K562 (cell line): Measurements from ENCODE around the gene PNCK.

ENCODE experiments used
- ATF2 ChIP-seq: sonication (generic); formaldehyde crosslinking; IDR thresholded peaks from 2 replicates; pipeline ENCODE4 v1.8.1; 2022; ENCODE audit warnings: missing genetic modification reagents
- CTCF ChIP-seq, 3 experiments: IDR thresholded peaks in 2 of 3; conservative IDR thresholded peaks in 1 of 3; 2 replicates each; pipeline ENCODE4 v1.5.1; 2011 to 2012; ENCODE audit warnings: low read length in 3 of 3, mild to moderate bottlenecking in 3 of 3, control low read depth in 2 of 3, improper control_type of control experiment in 1 of 3, inconsistent platforms in 1 of 3, low read depth in 1 of 3, mixed read lengths in 1 of 3, moderate library complexity in 1 of 3; ENCODE audit not compliant: insufficient read depth in 2 of 3
- E2F8 ChIP-seq: fragments of 450-650 bp; IDR thresholded peaks from 2 replicates; pipeline ENCODE4 v1.7.1; 2018; ENCODE audit warnings: mild to moderate bottlenecking, low read depth; ENCODE audit not compliant: partially characterized antibody
- ELF1 ChIP-seq: fragments of 200-800 bp; sonication (Bioruptor generic); IDR thresholded peaks from 2 replicates; pipeline ENCODE4 v1.6.1; 2016; ENCODE audit warnings: missing genetic modification characterization, missing compliant biosample characterization
- KDM1A ChIP-seq, 2 experiments: fragments of 450-650 bp; IDR thresholded peaks; 2 replicates each; pipeline ENCODE4 v1.6.1; 2016; ENCODE audit warnings: mild to moderate bottlenecking in 2 of 2
- POLR2A ChIP-seq: fragments of 450-650 bp; conservative IDR thresholded peaks from 2 replicates; pipeline ENCODE4 v1.6.1; 2016
- RAD21 ChIP-seq, 2 experiments: fragments of 250-450 bp in 1 of 2; fragments of 450-650 bp in 1 of 2; sonication (Bioruptor Pico) in 1 of 2; formaldehyde crosslinking in 1 of 2; IDR thresholded peaks in 1 of 2; conservative IDR thresholded peaks in 1 of 2; 2 replicates each; pipeline versions ENCODE4 v1.4.0 to v1.8.0; 2020 to 2022; ENCODE audit warnings: mild to moderate bottlenecking in 2 of 2, moderate library complexity in 1 of 2
- SIN3A ChIP-seq, 2 experiments: fragments of 150-350 bp in 1 of 2; IDR thresholded peaks; 2 replicates each; pipeline ENCODE4 v1.6.1; 2011 to 2016; ENCODE audit warnings: borderline replicate concordance in 2 of 2, low read depth in 2 of 2, low read length in 2 of 2, mild to moderate bottlenecking in 2 of 2, moderate library complexity in 2 of 2; ENCODE audit not compliant: control insufficient read depth in 1 of 2
- XRCC5 ChIP-seq: fragments of 200-400 bp; formaldehyde crosslinking; IDR thresholded peaks from 2 replicates; pipeline ENCODE4 v1.6.1; 2017; ENCODE audit warnings: low read depth, mild to moderate bottlenecking, low read length
- ZBTB49 ChIP-seq: sonication (generic); formaldehyde crosslinking; IDR thresholded peaks from 2 replicates; pipeline ENCODE4 v1.8.0; 2022; ENCODE audit warnings: missing genetic modification reagents, mild to moderate bottlenecking, borderline replicate concordance
- ZFP1 ChIP-seq: fragments of 450-650 bp; formaldehyde crosslinking; IDR thresholded peaks from 2 replicates; pipeline ENCODE4 v1.4.0; 2020; ENCODE audit warnings: mild to moderate bottlenecking, mixed read lengths
- ZZZ3 ChIP-seq: fragments of 450-650 bp; IDR thresholded peaks from 2 replicates; pipeline ENCODE4 v1.6.1; 2016; ENCODE audit warnings: antibody characterized with exemption, mild to moderate bottlenecking, moderate library complexity

- TF ChIP-seq CTCF (IDR thresholded peaks at IDR 0.05 in 2 of 3, conservative IDR thresholded peaks at IDR 0.05 in 1 of 3; ENCODE audit: insufficient read depth in 2 of 3, low read depth in 1 of 3, low read length in 3 of 3) (no peak), SIN3A (IDR thresholded peaks at IDR 0.05; ENCODE audit: borderline replicate concordance in 2 of 2, control insufficient read depth in 1 of 2, low read depth in 2 of 2, low read length in 2 of 2) (no peak), ELF1 (tag) (no peak), E2F8 (no peak), KDM1A (IDR thresholded peaks at IDR 0.05) (no peak), POLR2A (no peak), ATF2 (CRISPR knock-in tag) (no peak), XRCC5 (no peak), ZFP1 (CRISPR knock-in tag) (no peak), RAD21 (CRISPR knock-in tag; conservative IDR thresholded peaks at IDR 0.05 in 1 of 2, IDR thresholded peaks at IDR 0.05 in 1 of 2) (no peak), ZZZ3 (no peak), ZBTB49 (CRISPR knock-in tag) (no peak)
Measured at GRCh38 chrX:153714256-153714655, 40.6 kb upstream of the PNCK start.
